Liver (tissue), 3 donors: ENCODE measurements around the gene SLC28A3.

Experiments used
- RAD21 ChIP-seq, 2 donors: IDR thresholded peaks; 2 replicates each; pipeline ENCODE4 v1.6.1; 2016; ENCODE audit warnings: antibody characterized with exemption in 2 of 2, mild to moderate bottlenecking in 2 of 2
- RXRA ChIP-seq, 2 donors: IDR thresholded peaks; 2 replicates each; pipeline ENCODE4 v1.6.1; 2017 to 2018; ENCODE audit warnings: antibody characterized with exemption in 2 of 2, mild to moderate bottlenecking in 1 of 2
- TF ChIP-seq, protein P1 (sequence below): fragments of 150-350 bp; IDR thresholded peaks from 2 replicates; pipeline ENCODE4 v1.5.1; 2017; ENCODE audit warnings: improper control_type of control experiment, low read depth, low read length; ENCODE audit not compliant: missing input control
- TF ChIP-seq, protein P2 (sequence below): IDR thresholded peaks from 2 replicates; pipeline ENCODE4 v1.6.1; 2016; ENCODE audit warnings: antibody characterized with exemption, mild to moderate bottlenecking
- TF ChIP-seq, protein P3 (sequence below): IDR thresholded peaks from 2 replicates; pipeline ENCODE4 v1.6.1; 2016; ENCODE audit warnings: antibody characterized with exemption
- TF ChIP-seq, protein P4 (sequence below): IDR thresholded peaks from 2 replicates; pipeline ENCODE4 v1.6.1; 2016; ENCODE audit warnings: antibody characterized with exemption
- TF ChIP-seq, protein P5 (sequence below): IDR thresholded peaks from 2 replicates; pipeline ENCODE4 v1.6.1; 2016; ENCODE audit warnings: antibody characterized with exemption
- donor health status: healthy.
- donor health status: healthy.

DNA sequence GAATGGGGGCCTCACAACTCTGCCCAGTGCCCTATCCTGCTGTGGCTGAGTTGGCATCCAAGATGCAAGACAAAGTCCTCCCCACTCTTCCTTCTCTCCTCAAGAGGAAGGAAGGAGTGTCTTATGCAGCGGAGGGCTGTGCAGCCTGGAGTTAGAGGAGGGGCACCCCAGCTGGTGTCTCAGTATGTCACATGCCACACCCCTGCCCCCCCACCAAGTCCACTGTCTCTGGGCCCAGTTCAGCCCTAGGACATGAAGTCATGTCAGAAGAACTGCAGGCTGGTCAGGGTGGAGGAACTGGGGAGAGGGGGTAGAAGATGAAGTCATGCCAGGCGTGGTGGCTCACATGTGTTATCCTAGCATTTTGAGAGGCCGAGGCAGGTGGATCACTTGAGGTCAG is 28.0 kb upstream of the SLC28A3 start:
- TF ChIP-seq, protein P1, sequence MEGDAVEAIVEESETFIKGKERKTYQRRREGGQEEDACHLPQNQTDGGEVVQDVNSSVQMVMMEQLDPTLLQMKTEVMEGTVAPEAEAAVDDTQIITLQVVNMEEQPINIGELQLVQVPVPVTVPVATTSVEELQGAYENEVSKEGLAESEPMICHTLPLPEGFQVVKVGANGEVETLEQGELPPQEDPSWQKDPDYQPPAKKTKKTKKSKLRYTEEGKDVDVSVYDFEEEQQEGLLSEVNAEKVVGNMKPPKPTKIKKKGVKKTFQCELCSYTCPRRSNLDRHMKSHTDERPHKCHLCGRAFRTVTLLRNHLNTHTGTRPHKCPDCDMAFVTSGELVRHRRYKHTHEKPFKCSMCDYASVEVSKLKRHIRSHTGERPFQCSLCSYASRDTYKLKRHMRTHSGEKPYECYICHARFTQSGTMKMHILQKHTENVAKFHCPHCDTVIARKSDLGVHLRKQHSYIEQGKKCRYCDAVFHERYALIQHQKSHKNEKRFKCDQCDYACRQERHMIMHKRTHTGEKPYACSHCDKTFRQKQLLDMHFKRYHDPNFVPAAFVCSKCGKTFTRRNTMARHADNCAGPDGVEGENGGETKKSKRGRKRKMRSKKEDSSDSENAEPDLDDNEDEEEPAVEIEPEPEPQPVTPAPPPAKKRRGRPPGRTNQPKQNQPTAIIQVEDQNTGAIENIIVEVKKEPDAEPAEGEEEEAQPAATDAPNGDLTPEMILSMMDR: no peak
- TF ChIP-seq RXRA (IDR thresholded peaks at IDR 0.05): no peak
- TF ChIP-seq, protein P2, sequence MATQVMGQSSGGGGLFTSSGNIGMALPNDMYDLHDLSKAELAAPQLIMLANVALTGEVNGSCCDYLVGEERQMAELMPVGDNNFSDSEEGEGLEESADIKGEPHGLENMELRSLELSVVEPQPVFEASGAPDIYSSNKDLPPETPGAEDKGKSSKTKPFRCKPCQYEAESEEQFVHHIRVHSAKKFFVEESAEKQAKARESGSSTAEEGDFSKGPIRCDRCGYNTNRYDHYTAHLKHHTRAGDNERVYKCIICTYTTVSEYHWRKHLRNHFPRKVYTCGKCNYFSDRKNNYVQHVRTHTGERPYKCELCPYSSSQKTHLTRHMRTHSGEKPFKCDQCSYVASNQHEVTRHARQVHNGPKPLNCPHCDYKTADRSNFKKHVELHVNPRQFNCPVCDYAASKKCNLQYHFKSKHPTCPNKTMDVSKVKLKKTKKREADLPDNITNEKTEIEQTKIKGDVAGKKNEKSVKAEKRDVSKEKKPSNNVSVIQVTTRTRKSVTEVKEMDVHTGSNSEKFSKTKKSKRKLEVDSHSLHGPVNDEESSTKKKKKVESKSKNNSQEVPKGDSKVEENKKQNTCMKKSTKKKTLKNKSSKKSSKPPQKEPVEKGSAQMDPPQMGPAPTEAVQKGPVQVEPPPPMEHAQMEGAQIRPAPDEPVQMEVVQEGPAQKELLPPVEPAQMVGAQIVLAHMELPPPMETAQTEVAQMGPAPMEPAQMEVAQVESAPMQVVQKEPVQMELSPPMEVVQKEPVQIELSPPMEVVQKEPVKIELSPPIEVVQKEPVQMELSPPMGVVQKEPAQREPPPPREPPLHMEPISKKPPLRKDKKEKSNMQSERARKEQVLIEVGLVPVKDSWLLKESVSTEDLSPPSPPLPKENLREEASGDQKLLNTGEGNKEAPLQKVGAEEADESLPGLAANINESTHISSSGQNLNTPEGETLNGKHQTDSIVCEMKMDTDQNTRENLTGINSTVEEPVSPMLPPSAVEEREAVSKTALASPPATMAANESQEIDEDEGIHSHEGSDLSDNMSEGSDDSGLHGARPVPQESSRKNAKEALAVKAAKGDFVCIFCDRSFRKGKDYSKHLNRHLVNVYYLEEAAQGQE: no peak
- TF ChIP-seq RAD21 (IDR thresholded peaks at IDR 0.05): no peak
- TF ChIP-seq, protein P3, sequence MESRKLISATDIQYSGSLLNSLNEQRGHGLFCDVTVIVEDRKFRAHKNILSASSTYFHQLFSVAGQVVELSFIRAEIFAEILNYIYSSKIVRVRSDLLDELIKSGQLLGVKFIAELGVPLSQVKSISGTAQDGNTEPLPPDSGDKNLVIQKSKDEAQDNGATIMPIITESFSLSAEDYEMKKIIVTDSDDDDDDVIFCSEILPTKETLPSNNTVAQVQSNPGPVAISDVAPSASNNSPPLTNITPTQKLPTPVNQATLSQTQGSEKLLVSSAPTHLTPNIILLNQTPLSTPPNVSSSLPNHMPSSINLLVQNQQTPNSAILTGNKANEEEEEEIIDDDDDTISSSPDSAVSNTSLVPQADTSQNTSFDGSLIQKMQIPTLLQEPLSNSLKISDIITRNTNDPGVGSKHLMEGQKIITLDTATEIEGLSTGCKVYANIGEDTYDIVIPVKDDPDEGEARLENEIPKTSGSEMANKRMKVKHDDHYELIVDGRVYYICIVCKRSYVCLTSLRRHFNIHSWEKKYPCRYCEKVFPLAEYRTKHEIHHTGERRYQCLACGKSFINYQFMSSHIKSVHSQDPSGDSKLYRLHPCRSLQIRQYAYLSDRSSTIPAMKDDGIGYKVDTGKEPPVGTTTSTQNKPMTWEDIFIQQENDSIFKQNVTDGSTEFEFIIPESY: no peak
- TF ChIP-seq, protein P4, sequence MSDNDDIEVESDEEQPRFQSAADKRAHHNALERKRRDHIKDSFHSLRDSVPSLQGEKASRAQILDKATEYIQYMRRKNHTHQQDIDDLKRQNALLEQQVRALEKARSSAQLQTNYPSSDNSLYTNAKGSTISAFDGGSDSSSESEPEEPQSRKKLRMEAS: no peak
- TF ChIP-seq, protein P5, sequence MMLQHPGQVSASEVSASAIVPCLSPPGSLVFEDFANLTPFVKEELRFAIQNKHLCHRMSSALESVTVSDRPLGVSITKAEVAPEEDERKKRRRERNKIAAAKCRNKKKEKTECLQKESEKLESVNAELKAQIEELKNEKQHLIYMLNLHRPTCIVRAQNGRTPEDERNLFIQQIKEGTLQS: no peak
